Islet precursor cell (in vitro differentiated cells): Measurements from ENCODE around the gene HRH2.
"Not testable (repeated sequence)": the region's sequence is repeated elsewhere in the genome, so short reads cannot be mapped to it uniquely, and the experiment has no call there.

ENCODE experiments used
- DNase-seq: peaks from one replicate; pipeline ENCODE4 v3.0.0-alpha.2; 2018

Gene HRH2

DNA sequence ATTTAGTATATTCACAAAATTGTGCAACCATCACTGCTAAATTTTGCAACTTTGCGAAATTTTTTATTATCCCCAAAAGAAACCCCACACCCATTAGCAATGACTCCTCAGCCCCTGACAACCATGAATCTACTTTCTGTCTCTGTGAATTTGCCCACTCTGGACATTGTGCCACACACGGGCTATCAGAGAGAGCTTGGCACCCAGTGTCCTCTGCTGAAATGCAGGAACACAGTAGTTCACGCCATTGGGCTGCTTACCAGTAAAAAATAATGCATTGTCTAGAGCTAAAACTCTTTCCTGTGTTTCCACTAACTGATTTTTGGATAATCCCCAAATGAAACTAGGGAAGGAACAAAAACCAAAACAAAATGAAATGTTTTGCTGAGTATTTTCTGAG is 60.0 kb downstream of the HRH2 start:
- no peak for DNase-seq

DNA sequence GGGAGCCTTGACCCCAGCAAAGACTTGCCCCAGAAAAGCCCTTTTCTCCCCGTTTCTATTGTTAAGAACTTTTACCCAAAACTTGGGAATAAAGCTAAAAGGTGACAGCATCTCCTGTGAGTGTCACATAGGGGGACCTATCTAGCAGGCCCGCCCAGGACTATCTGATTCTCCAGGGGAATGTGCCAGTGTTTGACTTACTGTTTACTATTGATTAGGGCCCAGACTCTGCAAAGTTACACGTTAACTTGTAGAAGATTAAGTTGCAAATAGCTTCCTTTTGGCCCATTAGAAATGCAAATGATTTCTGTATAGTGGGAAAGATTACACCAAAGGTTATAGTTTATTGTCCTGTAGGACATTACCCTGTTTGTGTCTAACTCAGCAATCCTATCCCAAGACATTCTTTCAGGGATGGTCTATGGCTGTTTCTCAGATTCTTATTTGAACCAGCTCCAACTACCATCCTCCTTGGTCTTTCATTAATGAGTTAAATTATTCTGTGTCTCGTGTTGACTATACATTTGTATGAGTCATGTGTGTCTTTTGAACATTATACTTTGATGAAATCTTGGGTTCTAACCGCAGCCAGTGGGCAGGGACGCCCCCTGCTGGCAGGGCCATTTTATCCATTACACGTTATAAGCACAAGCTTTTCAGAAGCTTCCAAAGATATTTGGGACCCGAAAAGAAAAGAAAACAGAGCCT is 60.7 kb downstream of the HRH2 start:
- DNase-seq, result no peak

DNA sequence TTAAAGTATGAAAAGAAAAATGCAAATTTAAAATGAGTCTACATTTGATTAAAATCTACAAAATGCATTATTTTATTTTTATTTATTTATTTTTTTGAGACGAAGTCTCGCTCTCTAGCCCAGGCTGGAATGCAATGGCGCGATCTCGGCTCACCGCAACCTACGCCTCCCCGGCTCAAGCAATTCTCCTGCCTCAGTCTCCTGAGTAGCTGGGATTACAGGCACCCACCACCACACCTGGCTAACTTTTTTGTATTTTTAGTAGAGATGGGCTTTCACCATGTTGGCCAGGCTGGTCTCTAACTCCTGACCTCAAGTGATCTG is 61.2 kb downstream of the HRH2 start:
- not testable (repeated sequence) for DNase-seq

DNA sequence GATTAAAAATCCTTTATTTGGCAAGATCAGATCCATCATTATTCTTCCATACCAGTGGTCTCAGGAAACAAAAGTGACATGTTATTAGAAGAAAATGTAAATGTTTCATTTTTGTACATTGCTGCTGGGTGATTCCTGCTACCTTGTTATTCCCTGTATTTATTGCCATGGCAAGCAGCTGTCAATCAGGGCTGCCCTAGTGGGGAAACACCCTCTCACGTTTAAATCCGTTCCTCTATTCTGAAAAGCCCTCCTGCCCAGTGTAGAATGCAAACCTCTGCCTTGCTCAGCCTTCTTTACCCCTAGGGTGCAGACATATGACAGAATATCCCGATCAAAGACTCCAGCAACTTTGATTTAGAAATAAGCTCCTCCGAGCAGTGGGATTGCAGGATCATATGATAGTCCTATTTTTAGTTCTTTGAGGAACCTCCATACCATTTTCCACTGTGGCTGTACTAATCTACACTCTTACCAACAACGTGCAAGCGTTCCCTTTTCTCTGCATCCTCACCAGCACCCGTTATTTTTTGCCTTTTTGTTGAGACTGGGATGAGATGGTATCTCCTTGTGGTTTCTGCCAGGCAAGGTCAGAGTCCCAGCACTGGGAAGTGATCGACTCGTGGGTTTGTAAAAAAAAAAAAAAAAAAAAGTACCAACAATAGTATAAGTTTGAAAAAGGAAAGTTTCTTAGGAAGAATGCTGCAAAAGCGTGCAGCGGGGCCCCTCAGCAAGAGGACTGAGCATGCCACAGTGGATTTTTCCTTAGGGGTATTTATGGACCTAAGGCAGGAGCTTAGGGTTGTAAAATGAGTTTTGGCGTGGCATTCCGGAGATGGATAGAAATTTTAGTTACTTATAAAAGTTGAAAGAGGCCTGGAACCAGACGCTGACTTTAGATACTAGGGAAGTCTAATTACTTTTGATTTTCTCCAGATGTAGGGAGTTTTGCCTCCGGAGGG is 66.7 kb downstream of the HRH2 start:
- no peak for DNase-seq

DNA sequence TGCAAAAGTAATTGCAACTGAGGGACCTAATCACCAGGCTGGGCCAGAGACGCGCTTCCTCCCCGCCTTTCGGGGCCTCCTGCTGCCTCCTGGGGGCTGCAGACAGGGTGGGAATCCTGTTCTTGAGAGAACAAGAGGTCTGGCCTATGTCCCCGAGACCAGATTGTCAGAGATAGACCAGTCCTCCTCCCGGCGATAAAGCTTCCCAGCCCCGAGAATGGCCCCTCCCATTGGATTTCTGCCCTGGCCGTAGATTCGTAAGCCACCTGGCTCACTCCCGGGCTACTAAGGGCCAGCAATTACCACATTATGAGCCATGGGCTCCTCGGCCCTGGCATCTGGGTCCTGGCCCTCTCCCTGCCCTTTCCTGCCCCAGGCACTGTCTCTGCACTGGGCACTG is 70.4 kb downstream of the HRH2 start:
- DNase-seq, result no peak

GRCh38 chr5:175728885-175729828 is 71.3 kb downstream of the HRH2 start:
- DNase-seq, result peak; percentile 86

DNA sequence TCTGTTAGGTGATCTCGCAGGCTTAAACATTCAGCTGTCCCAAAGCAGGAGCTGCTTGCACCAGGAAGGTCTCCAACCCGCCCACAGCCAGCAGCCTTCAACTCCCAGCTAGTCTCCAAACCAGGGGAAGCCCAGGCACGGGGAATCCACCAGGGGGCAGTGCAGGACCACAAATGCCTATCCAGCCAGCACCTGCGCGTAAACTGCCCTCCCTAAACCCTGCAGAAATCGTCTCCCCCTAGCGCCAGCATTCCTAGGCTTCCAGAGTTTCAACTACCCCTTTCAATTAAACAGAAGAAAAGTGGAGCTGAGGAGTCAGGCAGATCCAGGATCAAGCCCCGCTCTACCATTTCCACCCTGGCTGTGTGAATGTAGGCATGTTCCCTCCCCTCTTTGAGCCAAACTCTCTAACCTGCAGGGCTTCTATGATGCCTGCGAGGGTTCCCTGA is 72.0 kb downstream of the HRH2 start:
- DNase-seq, result peak; percentile 99

DNA sequence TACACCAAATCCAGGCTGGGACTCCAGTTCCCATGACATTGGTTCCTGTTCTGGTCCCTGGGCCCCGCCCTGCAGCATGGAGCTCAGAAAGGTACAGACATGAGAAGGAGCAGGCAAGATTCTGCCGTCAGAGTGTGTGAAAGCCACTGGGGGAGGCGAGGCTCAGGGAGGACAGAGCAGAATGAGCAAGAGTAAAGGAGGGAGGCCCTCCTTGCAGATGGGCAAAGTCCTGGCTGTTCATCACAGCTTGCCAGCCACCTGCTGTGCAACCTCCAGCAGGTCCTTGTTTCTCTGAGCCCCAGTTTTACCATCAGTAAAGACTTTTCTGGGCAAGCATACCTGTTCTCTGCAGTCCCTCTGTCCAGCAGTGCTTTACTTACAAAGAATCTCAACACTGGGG is 73.3 kb downstream of the HRH2 start:
- no peak for DNase-seq

DNA sequence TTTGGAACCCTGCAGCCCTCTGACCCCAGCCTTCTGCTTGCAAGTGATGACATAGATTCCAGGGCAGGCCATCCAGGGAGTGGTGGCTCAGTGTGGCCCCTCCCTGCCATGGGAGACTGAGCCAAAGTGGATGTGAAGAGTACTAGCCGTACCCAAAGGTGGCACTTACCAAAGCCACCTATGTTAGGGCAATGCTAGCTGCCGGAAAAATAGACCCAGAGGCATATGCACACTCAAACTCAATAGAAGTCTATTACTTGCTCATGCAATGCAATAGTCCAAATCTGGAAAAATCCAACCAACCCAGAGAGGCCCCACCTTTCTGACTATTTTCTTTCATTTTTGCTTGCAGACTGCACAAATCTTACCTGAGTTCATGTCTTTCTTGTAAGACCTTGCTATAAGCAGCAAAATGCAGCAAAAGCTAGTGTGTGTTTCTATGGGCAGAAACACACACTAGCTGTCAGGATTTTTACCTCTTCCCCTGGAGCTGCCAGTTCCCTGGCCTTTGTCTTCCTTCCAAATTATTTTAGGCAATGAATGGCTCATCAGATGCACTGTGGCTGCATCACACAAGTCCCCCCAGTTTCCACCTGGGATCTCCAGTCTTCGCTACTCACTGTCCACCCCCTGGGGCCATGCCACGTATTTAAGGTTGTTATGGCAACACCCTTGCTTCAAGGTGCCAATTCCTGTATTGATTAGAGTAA is 74.0 kb downstream of the HRH2 start:
- DNase-seq, result no peak

DNA sequence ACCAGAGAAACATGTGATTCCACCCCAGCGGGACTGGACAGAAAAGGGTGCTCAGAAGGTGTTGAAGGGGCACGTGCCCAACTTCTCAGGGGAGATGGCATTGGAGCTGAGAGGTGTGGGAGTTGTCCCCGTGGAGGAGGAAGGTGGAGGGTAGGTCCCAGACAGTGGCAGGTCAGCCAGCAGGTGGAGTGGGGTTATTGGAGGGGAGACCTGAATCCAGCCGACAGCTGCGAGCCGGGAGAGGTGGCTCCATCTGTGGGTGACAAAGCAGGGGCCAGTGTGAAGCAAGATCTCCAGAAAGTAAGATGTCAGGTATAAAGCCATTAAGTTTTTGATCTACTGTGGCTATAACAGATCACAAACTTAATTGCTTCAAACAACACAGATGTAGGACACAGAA is 75.1 kb downstream of the HRH2 start:
- no peak for DNase-seq

- DNase-seq, result no peak
Observed at GRCh38 chr5:175734016-175734415, 76.1 kb downstream of the HRH2 start.

GRCh38 chr5:175734501-175734900 is 76.6 kb downstream of the HRH2 start:
- no peak for DNase-seq

DNA sequence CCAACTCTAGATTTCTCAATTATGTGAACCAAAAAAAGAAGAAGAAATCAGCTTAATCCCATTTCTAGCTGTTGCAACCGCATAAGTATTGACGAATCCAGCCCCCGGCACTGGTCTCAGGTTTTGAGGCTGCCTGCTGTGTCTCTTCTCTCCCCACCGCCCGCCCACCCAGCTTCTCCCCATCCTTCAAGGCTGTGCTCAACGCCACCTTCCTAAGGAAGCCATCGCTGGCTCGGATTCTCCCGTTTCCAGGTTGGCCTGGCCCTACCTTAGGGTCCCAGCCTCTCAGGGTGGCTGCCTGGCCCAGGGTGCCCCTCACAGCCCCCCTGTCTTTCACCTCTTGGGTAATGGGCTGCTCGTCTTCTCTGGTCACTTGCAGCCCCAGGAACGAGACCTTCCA is 77.8 kb downstream of the HRH2 start:
- no peak for DNase-seq

GRCh38 chr5:175736652-175737051 is 78.8 kb downstream of the HRH2 start:
- DNase-seq, result no peak

- DNase-seq, result no peak
Observed at GRCh38 chr5:175737481-175737880, 79.6 kb downstream of the HRH2 start.

GRCh38 chr5:175738126-175738525 is 80.3 kb downstream of the HRH2 start:
- DNase-seq, result peak; percentile 38

- DNase-seq, result no peak
Observed at GRCh38 chr5:175738602-175739133, 80.8 kb downstream of the HRH2 start.

GRCh38 chr5:175740014-175740413 is 82.1 kb downstream of the HRH2 start:
- no peak for DNase-seq

DNA sequence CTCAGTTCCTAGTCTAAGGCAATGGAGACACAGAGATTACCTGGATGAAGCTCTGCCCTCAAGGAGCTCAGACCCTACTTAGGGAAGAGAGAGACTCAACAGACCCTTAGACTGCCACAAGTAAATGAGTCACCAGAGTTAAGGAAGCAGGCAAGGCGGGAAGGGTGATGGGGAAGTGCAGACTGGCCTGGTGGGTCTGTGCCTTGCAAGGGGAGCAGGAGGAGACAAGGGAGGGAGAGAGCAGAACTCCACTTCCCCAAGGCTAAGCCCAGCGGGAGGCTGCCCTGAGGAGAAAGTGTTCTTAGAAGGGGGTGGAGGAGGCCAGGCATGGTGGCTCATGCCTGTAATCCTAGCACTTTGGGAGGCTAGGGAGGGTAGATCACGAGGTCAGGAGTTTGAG is 83.7 kb downstream of the HRH2 start:
- peak; percentile 51 for DNase-seq

GRCh38 chr5:175742290-175742994 is 84.6 kb downstream of the HRH2 start:
- DNase-seq, result peak; percentile 29

DNA sequence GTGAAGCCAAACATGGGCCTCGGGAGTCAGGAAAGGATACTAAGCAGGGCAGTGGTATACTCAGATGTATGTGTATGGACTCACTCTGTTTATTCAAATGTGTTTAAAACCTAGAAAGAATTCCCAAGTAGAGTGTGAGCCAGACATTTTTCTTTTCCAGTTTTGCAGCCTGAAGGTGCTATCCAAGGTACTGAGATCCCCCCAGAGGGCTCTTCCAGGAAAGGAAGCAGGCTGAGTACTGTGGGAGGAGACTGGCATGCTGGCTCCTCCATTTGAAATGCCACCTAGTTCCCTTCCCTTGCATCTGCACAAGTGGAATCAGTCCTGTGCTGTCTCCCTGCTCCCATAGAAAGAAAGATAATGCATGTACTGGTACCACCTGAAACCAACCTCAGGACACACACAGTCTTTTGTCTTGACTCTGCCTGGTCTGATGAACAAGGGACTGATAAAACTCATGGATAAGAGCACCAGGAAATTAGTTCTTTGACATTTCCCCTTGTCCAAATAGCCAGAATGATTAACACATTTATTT is 85.9 kb downstream of the HRH2 start:
- peak; percentile 58 for DNase-seq
